OCI-LY3 (cell line): ENCODE measurements around the gene KPNA4.
"Not testable (repeated sequence)": the region's sequence is repeated elsewhere in the genome, so short reads cannot be mapped to it uniquely, and the experiment has no call there.

ENCODE experiments used
- H2AFZ ChIP-seq: fragments of 200-600, 300-600 bp; shearing (Covaris generic); 2 replicates; pipeline ENCODE4 v1.6.0; 2014; ENCODE audit warnings: antibody characterized with exemption, low read depth, low read length
- H3K27ac ChIP-seq: fragments of 200-600, 300-600 bp; sonication (generic); 2 replicates; pipeline ENCODE4 v1.5.1; 2014; ENCODE audit warnings: mild to moderate bottlenecking, low read length, moderate library complexity, mixed read lengths
- H3K27me3 ChIP-seq: fragments of 200-600, 300-600 bp; sonication (generic); 2 replicates; pipeline ENCODE4 v1.6.1; 2014; ENCODE audit warnings: low read depth, low read length, mixed read lengths
- H3K36me3 ChIP-seq: fragments of 200-600, 300-600 bp; sonication (generic); replicated peaks from 2 replicates; pipeline ENCODE3; 2014; ENCODE audit warnings: low read depth, low read length, mixed read lengths
- H3K4me1 ChIP-seq: fragments of 300-600, 200-600 bp; sonication (generic); 2 replicates; pipeline ENCODE4 v1.6.1; 2014; ENCODE audit warnings: low read length, mixed read lengths
- H3K4me2 ChIP-seq: fragments of 200-600, 300-600 bp; sonication (generic); 2 replicates; pipeline ENCODE4 v1.6.1; 2014; ENCODE audit warnings: low read length, mixed read lengths
- H3K4me3 ChIP-seq: fragments of 300-600, 200-600 bp; sonication (generic); 2 replicates; pipeline ENCODE4 v1.5.1; 2014; ENCODE audit warnings: antibody characterized with exemption, mild to moderate bottlenecking, low read length, moderate library complexity
- H3K79me2 ChIP-seq: fragments of 300-600, 200-600 bp; shearing (Covaris generic); 2 replicates; pipeline ENCODE4 v1.6.1; 2014; ENCODE audit warnings: mild to moderate bottlenecking, low read length, mixed read lengths
- H3K9ac ChIP-seq: fragments of 300-600, 200-600 bp; shearing (Covaris generic); 2 replicates; pipeline ENCODE4 v1.6.0; 2014; ENCODE audit warnings: mild to moderate bottlenecking, low read length, moderate library complexity
- H3K9me3 ChIP-seq: fragments of 200-600, 300-600 bp; shearing (Covaris generic); 2 replicates; pipeline ENCODE4 v1.6.1; 2014; ENCODE audit warnings: low read length, mixed read lengths; ENCODE audit not compliant: insufficient read depth
- H4K20me1 ChIP-seq: fragments of 200-600, 300-600 bp; sonication (generic); 2 replicates; pipeline ENCODE4 v1.6.1; 2016; ENCODE audit warnings: low read length, mixed read lengths; ENCODE audit not compliant: insufficient read depth
- CTCF ChIP-seq: fragments of 200-600, 300-600 bp; sonication (generic); IDR thresholded peaks from 2 replicates; pipeline ENCODE4 v1.5.1; 2014; ENCODE audit warnings: antibody characterized with exemption, low read length, low read depth
- EZH2phosphoT487 ChIP-seq: fragments of 200-600 bp; shearing (Covaris generic); IDR thresholded peaks from 2 replicates; pipeline ENCODE4 v1.6.1; 2018; ENCODE audit warnings: antibody characterized with exemption, mixed run types, low read depth

Gene KPNA4

DNA sequence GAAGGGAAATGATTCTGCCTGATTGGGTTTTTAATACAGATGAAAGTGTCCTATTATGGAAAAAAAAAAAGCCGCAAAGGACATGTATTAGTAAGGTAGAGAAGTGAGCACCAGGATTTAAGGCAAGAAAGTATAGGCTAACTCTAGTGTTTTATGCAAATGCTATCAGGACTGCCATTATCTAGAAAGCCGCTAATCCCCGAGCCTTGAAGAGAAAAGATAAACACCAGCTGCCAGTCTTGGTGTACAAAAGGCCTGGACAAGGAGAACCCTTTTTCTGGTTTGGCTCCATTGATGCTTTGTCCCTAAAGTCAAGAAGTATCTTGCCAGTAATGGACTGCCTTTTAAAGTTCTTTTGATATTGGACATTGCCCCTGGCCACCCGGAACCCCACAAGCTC, 107.2 kb downstream of the KPNA4 start:
- Histone ChIP-seq H3K4me3 (no peak overlapping the region), H4K20me1 (no peaks in the 10 kb centered on the region), H3K4me1 (no peaks in the 10 kb centered on the region), H3K9ac (no peak overlapping the region), H3K9me3 (no peaks in the 10 kb centered on the region), H2AFZ (no peak overlapping the region), H3K36me3 (no peaks in the 10 kb centered on the region), H3K27me3 (no peaks in the 10 kb centered on the region), H3K4me2 (no peak overlapping the region), H3K27ac (no peak overlapping the region), H3K79me2 (no peaks in the 10 kb centered on the region)
- TF ChIP-seq EZH2phosphoT487 (no peak), CTCF (no peak)

- TF ChIP-seq CTCF: no peak
- TF ChIP-seq EZH2phosphoT487: no peak
- H3K36me3 ChIP-seq: no peaks in the 10 kb centered on the region
Measured at GRCh38 chr3:160455846-160456245, 109.5 kb downstream of the KPNA4 start.

DNA sequence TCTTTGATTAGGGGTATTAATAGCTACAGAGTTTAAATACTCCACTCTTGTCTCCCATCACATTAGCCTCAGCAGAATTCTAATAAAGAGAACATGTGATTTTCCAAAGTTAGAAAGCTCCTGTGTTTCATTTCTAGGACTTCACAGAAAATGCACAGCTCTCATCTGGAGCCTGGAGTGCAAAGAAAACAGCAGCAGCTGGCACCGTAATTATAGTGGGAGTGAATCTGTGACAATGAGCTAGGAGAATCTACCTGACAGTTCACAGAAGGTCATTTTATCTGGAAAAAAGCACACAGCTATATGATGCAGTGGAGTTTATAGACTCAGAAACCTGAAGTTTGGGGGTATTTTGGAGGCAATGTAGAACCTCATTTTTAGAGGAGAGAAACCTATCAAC, 110.4 kb downstream of the KPNA4 start:
- Histone ChIP-seq H3K4me1 (peaks cover 3% of the 10 kb centered on the region), H3K4me3 (no peak overlapping the region), H3K9ac (no peak overlapping the region), H2AFZ (no peak overlapping the region), H3K27ac (no peak overlapping the region), H3K36me3 (no peaks in the 10 kb centered on the region), H4K20me1 (no peaks in the 10 kb centered on the region), H3K4me2 (no peak overlapping the region), H3K79me2 (no peaks in the 10 kb centered on the region), H3K9me3 (no peaks in the 10 kb centered on the region), H3K27me3 (no peaks in the 10 kb centered on the region)
- TF ChIP-seq CTCF (no peak), EZH2phosphoT487 (no peak)

More at GRCh38 chr3:160455846-160456245, 109.5 kb downstream of the KPNA4 start:
- Histone ChIP-seq H4K20me1 (no peaks in the 10 kb centered on the region), H3K4me3 (no peak overlapping the region), H3K9ac (no peak overlapping the region), H3K4me1 (no peaks in the 10 kb centered on the region), H3K79me2 (no peaks in the 10 kb centered on the region), H2AFZ (no peak overlapping the region), H3K9me3 (no peaks in the 10 kb centered on the region), H3K27me3 (no peaks in the 10 kb centered on the region), H3K4me2 (no peak overlapping the region), H3K27ac (no peak overlapping the region)

- H3K9me3 ChIP-seq, H2AFZ ChIP-seq, H3K4me2 ChIP-seq, H3K27me3 ChIP-seq, H3K9ac ChIP-seq, H3K4me3 ChIP-seq, H3K27ac ChIP-seq, H4K20me1 ChIP-seq, H3K36me3 ChIP-seq: not testable (repeated sequence)
- peaks cover 17% of the 10 kb centered on the region for H3K4me1 ChIP-seq
- H3K79me2 ChIP-seq: peaks cover 22% of the 10 kb centered on the region
Measured at GRCh38 chr3:160452251-160452650, 113.1 kb downstream of the KPNA4 start.

- H2AFZ ChIP-seq: no peak overlapping the region
- H3K79me2 ChIP-seq: peaks cover 29% of the 10 kb centered on the region
- TF ChIP-seq CTCF (no peak), EZH2phosphoT487 (no peak)
- no peak overlapping the region for H3K27ac ChIP-seq
- H3K4me1 ChIP-seq: peaks cover 17% of the 10 kb centered on the region
- H3K9ac ChIP-seq: no peak overlapping the region
- no peaks in the 10 kb centered on the region for H3K27me3 ChIP-seq
- H3K36me3 ChIP-seq: peaks cover 7% of the 10 kb centered on the region
- H3K9me3 ChIP-seq: no peaks in the 10 kb centered on the region
- no peak overlapping the region for H3K4me2 ChIP-seq
- H3K4me3 ChIP-seq: no peak overlapping the region
- H4K20me1 ChIP-seq: no peaks in the 10 kb centered on the region
Measured at GRCh38 chr3:160451602-160452001, 113.8 kb downstream of the KPNA4 start.
